Measurements from ENCODE around the gene SPTBN5.

The SPTBN5 gene

GRCh38 chr15:41854443-41854842, 39.4 kb downstream of the SPTBN5 start:
- DNase-seq, result no peak
- in situ Hi-C loops (cut with MboI; ENCODE audit: low pct_unique_long_range_greater_than_20kb, low sequenced_read_pairs), result no loop called here

- in situ Hi-C loops (cut with MboI; ENCODE audit: low pct_unique_long_range_greater_than_20kb, low sequenced_read_pairs), result no loop called here
- no peak for DNase-seq
Observed at GRCh38 chr15:41853831-41854230, 40.0 kb downstream of the SPTBN5 start.

- in situ Hi-C loops (cut with MboI; ENCODE audit: low pct_unique_long_range_greater_than_20kb, low sequenced_read_pairs), result no loop called here
- DNase-seq, result no peak
Observed at GRCh38 chr15:41852736-41853590, 40.9 kb downstream of the SPTBN5 start.

GRCh38 chr15:41851755-41852370, 42.0 kb downstream of the SPTBN5 start:
- in situ Hi-C loops (cut with MboI; ENCODE audit: low pct_unique_long_range_greater_than_20kb, low sequenced_read_pairs), result no loop called here
- no peak for DNase-seq

- in situ Hi-C loops (cut with MboI; ENCODE audit: low pct_unique_long_range_greater_than_20kb, low sequenced_read_pairs), result no loop called here
Observed at GRCh38 chr15:41851167-41851523, 42.7 kb downstream of the SPTBN5 start.

GRCh38 chr15:41850482-41851166, 43.2 kb downstream of the SPTBN5 start:
- no peak for DNase-seq
- in situ Hi-C loops (cut with MboI; ENCODE audit: low pct_unique_long_range_greater_than_20kb, low sequenced_read_pairs), result no loop called here

More at GRCh38 chr15:41851167-41851523, 42.7 kb downstream of the SPTBN5 start:
- no peak for DNase-seq

- DNase-seq, result no peak
- in situ Hi-C loops (cut with MboI; ENCODE audit: low pct_unique_long_range_greater_than_20kb, low sequenced_read_pairs), result no loop called here
Observed at GRCh38 chr15:41849861-41850260, 44.0 kb downstream of the SPTBN5 start.

GRCh38 chr15:41849204-41849603, 44.6 kb downstream of the SPTBN5 start:
- DNase-seq, result no peak
- in situ Hi-C loops (cut with MboI; ENCODE audit: low pct_unique_long_range_greater_than_20kb, low sequenced_read_pairs), result no loop called here

- no peak for DNase-seq
- in situ Hi-C loops (cut with MboI; ENCODE audit: low pct_unique_long_range_greater_than_20kb, low sequenced_read_pairs), result no loop called here
Observed at GRCh38 chr15:41848631-41849030, 45.2 kb downstream of the SPTBN5 start.

- in situ Hi-C loops (cut with MboI; ENCODE audit: low pct_unique_long_range_greater_than_20kb, low sequenced_read_pairs), result no loop called here
- no peak for DNase-seq
Observed at GRCh38 chr15:41847981-41848380, 45.9 kb downstream of the SPTBN5 start.

GRCh38 chr15:41847206-41847605, 46.6 kb downstream of the SPTBN5 start:
- in situ Hi-C loops (cut with MboI; ENCODE audit: low pct_unique_long_range_greater_than_20kb, low sequenced_read_pairs), result no loop called here
- no peak for DNase-seq

GRCh38 chr15:41844814-41845213, 49.0 kb downstream of the SPTBN5 start:
- DNase-seq, result no peak
- in situ Hi-C loops (cut with MboI; ENCODE audit: low pct_unique_long_range_greater_than_20kb, low sequenced_read_pairs), result no loop called here

GRCh38 chr15:41843571-41843970, 50.3 kb downstream of the SPTBN5 start:
- in situ Hi-C loops (cut with MboI; ENCODE audit: low pct_unique_long_range_greater_than_20kb, low sequenced_read_pairs), result no loop called here
- no peak for DNase-seq

GRCh38 chr15:41842229-41842628, 51.6 kb downstream of the SPTBN5 start:
- no peak for DNase-seq
- in situ Hi-C loops (cut with MboI; ENCODE audit: low pct_unique_long_range_greater_than_20kb, low sequenced_read_pairs), result no loop called here

GRCh38 chr15:41841131-41841530, 52.7 kb downstream of the SPTBN5 start:
- in situ Hi-C loops (cut with MboI; ENCODE audit: low pct_unique_long_range_greater_than_20kb, low sequenced_read_pairs), result no loop called here
- DNase-seq, result no peak

- no peak for DNase-seq
- in situ Hi-C loops (cut with MboI; ENCODE audit: low pct_unique_long_range_greater_than_20kb, low sequenced_read_pairs), result no loop called here
Observed at GRCh38 chr15:41840673-41841072, 53.2 kb downstream of the SPTBN5 start.

GRCh38 chr15:41839781-41840491, 53.9 kb downstream of the SPTBN5 start:
- in situ Hi-C loops (cut with MboI; ENCODE audit: low pct_unique_long_range_greater_than_20kb, low sequenced_read_pairs), result no loop called here
- no peak for DNase-seq

GRCh38 chr15:41838400-41838897, 55.4 kb downstream of the SPTBN5 start, which contains the start of gene PLA2G4B:
TSS of gene PLA2G4B (plus strand) at chr15:41838847. CDS start at chr15:41838914, 67 bp downstream.
- in situ Hi-C loops (cut with MboI; ENCODE audit: low pct_unique_long_range_greater_than_20kb, low sequenced_read_pairs), result no loop called here
- DNase-seq, result no peak

- no peak for DNase-seq
- in situ Hi-C loops (cut with MboI; ENCODE audit: low pct_unique_long_range_greater_than_20kb, low sequenced_read_pairs), result no loop called here
Observed at GRCh38 chr15:41836713-41837454, 57.0 kb downstream of the SPTBN5 start.

Data from KBM-7 (cell line).